Activated naive CD4-positive, alpha-beta T cell treated with anti-CD3 and anti-CD28 coated beads, Interleukin-2, amount 50 U/mL, for 16 hours (primary cell): Measurements from ENCODE around the gene LHX3.

Experiments used
- DNase-seq: peaks from one replicate; pipeline ENCODE4 v3.0.0-alpha.2; 2020

The LHX3 gene

GRCh38 chr9:136172412-136173079 is 32.4 kb downstream of the LHX3 start:
- no peak for DNase-seq

DNA sequence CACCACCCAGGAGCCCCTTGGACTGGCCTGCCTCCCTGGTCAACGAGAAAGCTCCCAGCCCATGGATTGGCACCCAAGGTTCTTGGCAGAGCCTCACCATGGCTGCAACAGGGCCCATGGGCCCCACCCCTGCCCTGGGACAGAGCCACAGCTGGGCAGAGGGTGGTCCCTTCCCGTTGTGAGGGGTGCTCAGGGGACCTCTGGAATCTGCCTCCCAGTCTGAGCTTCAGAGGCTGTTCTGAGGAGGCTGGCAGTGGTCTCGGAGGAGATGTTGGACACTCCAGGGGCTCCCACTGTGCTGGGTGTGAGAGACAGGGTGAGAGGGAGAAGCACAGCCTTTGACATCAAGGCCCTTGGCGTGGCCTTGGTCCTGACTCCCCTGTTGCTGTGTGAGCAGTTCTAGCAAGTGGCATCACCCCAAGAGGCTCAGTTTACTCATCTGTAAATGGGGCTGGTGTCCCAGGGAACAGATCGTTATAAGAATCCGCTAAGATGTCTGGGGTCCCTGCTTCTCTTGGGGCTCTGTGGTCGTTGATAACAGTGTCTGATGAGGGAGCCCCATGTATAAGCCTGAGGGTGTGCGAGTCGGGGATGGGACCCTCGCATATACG is 33.0 kb downstream of the LHX3 start:
- DNase-seq = no peak

DNA sequence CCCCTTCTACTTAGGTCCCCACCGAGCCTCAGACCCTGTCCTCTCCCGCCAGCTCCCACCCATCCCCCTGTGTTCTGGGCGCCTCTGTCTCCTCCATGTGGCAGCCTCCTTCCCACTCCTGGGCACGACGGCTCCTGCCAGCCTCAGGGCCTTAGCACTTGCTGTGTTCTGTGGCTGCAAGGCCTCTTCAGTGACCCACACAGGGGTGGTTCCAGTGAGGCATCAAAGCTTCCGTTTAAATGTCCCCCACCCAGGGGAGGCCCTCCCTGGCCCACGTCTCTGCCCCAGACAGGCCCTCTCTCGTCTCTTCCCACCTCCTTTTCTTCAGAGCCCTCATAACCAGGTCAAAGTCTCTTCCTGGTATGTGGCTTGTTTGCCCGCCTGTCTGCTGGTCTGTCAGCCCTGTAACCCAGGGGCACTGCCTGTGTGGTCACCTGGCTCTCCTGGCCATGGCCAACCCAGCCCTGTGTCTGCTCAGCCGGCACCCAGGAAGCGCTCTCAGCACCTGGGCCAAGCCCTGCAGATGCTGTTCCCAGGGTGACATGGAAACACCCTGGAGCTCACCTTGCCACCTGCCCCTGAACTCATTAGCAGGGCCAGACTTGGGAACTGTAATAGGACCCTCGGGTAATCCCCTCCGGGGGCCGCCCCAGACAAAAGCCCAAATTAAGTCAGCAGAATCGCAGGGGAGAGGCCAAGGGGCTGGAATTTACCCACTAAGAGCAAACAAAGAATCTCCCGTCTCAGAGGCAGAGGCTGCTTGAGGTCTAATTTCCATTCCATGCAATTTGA is 33.7 kb downstream of the LHX3 start:
- no peak for DNase-seq

DNA sequence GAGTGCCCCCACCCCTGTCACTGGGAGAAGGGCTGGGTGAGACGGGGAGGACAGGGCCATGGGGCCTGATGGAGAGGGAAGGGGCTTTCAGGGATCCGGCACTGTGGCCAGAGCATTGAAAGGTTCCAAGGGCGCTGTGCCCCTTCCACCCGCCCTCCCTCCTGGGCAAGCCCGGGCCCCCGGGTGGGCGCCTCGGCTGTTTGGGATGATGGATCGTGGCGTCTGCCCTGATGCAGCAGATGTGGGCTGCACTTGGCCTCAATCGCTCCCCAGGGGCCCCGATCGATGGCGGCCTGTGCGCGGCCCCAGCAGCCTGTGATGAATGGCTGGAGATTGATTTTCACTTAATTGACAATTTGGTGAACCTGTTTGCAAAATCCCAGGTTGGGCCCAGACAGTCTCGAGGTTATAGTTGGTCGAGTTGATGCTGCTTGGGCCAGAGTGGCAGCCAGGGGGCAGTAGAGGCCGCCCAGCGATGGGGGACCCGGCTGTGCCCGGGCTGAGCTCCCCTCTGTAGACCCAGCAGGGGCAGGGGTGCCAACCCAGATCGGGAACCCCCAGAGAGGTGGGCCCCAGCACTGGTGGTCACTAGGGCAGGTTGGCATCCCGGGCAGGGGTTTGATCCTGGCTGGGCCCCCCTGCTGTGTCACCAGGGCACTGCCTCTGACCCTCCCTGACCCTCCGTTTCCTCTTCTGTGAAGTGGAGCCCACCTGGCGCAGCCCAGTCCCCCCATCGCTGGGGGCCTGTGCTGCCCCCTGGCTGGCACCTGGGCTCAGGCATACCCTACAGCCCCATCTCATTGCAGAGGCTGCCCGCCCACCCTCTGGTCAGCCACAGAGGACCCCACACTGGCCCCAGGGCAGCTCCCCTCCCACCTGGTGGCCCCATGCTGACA is 34.7 kb downstream of the LHX3 start:
- peak; percentile 54 for DNase-seq

GRCh38 chr9:136169495-136169894 is 35.4 kb downstream of the LHX3 start:
- DNase-seq = no peak

GRCh38 chr9:136163248-136163850 is 41.6 kb downstream of the LHX3 start:
- DNase-seq = no peak

- no peak for DNase-seq
These were observed 43.8 kb downstream of the LHX3 start for GRCh38 chr9:136160995-136161610.

GRCh38 chr9:136160381-136160841 is 44.5 kb downstream of the LHX3 start:
- DNase-seq = no peak

DNA sequence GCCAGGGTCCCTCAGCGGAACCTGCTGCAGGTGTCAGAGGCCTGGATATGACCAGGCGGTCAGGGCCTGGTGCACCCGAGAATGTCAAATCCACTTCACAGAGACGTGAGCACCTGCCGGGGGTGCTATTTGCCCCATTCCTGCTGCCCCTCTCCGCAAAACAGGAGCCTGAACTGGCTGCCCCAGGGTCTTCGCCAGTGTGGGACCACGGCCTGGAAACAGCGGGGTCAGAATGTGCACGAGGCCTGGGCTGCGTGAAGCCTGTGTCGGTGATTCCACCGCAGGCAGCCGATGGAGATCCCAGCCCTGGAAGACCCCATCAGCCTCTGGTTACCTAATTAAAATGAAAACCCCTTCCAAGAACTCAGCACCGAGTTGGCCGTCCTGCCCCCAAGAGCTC is 45.1 kb downstream of the LHX3 start:
- DNase-seq = no peak

GRCh38 chr9:136157477-136158265 is 47.3 kb downstream of the LHX3 start:
- DNase-seq = no peak

GRCh38 chr9:136156209-136157120 is 48.5 kb downstream of the LHX3 start:
- no peak for DNase-seq

GRCh38 chr9:136155576-136155975 is 49.4 kb downstream of the LHX3 start:
- DNase-seq = no peak

GRCh38 chr9:136154943-136155342 is 50.0 kb downstream of the LHX3 start:
- no peak for DNase-seq

GRCh38 chr9:136153381-136154065 is 51.4 kb downstream of the LHX3 start:
- no peak for DNase-seq

DNA sequence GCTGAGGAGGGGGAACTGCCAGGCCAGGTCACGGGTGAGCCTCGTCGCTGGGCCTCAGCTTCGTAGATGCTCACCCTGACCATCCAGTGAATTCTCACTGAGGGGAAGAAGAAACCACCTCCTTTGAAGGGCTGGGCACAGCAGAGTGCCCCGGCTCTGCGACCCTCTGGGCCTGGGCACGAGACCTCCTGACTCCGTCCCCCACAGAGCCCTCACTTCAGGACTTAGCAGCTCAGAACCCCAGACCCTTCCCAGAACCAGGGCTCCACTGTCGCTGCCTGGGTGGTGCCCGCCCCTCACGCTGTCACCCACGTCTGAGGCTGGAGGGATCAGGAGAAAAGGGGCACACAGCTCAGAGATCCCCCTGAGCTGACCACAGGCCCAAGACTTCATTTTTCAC is 52.0 kb downstream of the LHX3 start:
- no peak for DNase-seq

DNA sequence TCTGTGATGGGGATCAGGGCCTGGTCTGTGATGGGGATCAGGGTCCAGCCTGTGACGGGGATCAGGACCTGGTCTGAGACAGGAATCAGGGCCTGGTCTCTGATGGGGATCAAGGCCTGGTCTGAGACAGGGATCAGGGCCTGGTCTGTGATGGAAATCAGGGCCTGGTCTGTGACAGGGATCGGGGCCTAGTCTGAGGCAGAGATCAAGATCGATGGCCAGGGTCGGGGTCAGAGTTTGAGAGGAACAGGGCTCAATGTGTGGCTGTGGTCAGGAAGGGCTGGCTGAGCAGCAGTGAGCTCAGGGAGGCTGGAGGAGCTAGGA is 52.4 kb downstream of the LHX3 start:
- no peak for DNase-seq

DNA sequence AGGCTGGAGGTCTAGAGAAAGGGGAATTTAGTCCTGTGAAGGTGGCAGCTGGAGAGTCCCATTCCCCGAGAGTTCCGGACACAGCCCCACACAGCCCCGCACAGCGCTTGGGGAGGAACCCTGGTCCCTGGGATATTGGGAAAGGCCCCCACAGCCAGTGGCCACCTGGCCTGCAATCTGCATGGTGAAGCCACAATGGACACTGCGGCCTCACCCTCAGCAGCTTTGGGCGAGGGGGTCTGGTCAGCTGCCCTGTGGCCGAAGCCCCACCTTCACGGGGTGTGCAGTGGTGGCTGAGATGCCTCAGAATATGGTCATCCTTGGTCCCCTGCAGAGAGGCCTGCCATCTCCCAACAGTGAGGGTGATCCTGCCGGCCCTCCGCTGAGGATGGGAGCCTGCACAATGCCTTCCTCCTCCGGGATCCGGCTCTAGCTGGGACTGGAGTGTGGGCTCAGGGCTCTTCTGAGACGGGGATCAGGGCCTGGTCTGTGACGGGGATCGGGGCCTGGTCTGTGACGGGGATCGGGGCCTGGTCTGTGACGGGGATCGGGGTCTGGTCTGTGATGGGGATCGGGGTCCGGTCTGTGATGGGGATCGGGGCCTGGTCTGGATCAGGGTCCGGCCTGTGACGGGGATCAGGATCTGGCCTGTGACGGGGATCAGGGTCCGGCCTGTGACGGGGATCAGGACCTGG is 52.9 kb downstream of the LHX3 start:
- DNase-seq = no peak

- DNase-seq = no peak
These were observed 53.6 kb downstream of the LHX3 start for GRCh38 chr9:136151214-136151804.
